Smooth muscle cell (in vitro differentiated cells): Measurements from ENCODE around the gene USP11. TPM values are rescaled to one million over a fixed set of nuclear protein-coding genes. Genes with fewer than 3 reads are reported as not detected.

Experiments used
- DNase-seq: peaks from one replicate; lab custom pipeline; 2025; ENCODE audit not compliant: unreplicated experiment; lab: John Stamatoyannopoulos, UW
- H2AFZ ChIP-seq: fragments of 200-600 bp; sonication (generic); 2 replicates; pipeline ENCODE4 v1.6.0; 2016; ENCODE audit warnings: antibody characterized with exemption, low read depth, mild to moderate bottlenecking
- H3F3A ChIP-seq: fragments of 200-600 bp; sonication (generic); 2 replicates; pipeline ENCODE4 v1.6.0; 2017; ENCODE audit warnings: antibody characterized with exemption, low read depth
- H3K27ac ChIP-seq: fragments of 200-600 bp; sonication (generic); 2 replicates; pipeline ENCODE4 v1.5.1; 2016; ENCODE audit warnings: low read depth, mild to moderate bottlenecking
- H3K27me3 ChIP-seq: fragments of 200-600 bp; sonication (generic); 2 replicates; pipeline ENCODE4 v1.6.1; 2016; ENCODE audit warnings: low read depth, mild to moderate bottlenecking
- H3K36me3 ChIP-seq: fragments of 200-600 bp; sonication (generic); 2 replicates; pipeline ENCODE4 v1.5.1; 2016; ENCODE audit warnings: low read depth
- H3K4me1 ChIP-seq: fragments of 200-600 bp; sonication (generic); 2 replicates; pipeline ENCODE4 v1.5.1; 2016; ENCODE audit warnings: low read depth
- H3K4me2 ChIP-seq: fragments of 200-600 bp; sonication (generic); 2 replicates; pipeline ENCODE4 v1.6.0; 2016; ENCODE audit warnings: mild to moderate bottlenecking
- H3K4me3 ChIP-seq: fragments of 200-600 bp; sonication (generic); 2 replicates; pipeline ENCODE4 v1.5.1; 2016; ENCODE audit warnings: mild to moderate bottlenecking
- H3K79me2 ChIP-seq: fragments of 200-600 bp; sonication (generic); 2 replicates; pipeline ENCODE4 v1.6.0; 2016; ENCODE audit warnings: low read depth, mild to moderate bottlenecking
- H3K9ac ChIP-seq: fragments of 200-600 bp; sonication (generic); 2 replicates; pipeline ENCODE4 v1.6.0; 2016; ENCODE audit warnings: low read depth
- H3K9me3 ChIP-seq: fragments of 200-600 bp; sonication (generic); replicated peaks from 2 replicates; pipeline ENCODE4 v1.5.1; 2016; ENCODE audit warnings: low read depth
- H4K20me1 ChIP-seq: fragments of 200-600 bp; sonication (generic); 2 replicates; pipeline ENCODE4 v1.6.0; 2016; ENCODE audit warnings: low read depth
- WGBS: methylation state at CpG from one replicate; pipeline ENCODE4 v1.1.7; 2016; ENCODE audit warnings: low lambda C conversion rate; 5-methylcytosine and 5-hydroxymethylcytosine counted together
- polyA plus RNA-seq: library from polyadenylated mRNA; unstranded; fragments of >200 nt; fragmentation: Nextera tagmentation; extraction: Ambion mirVana; gene quantifications from 2 replicates; pipeline ENCODE4 v1.2.1, GENCODE V29; 2016
- total RNA-seq: library from RNA; depleted of rRNA; stranded (reverse); fragments of >200 nt; gene quantifications from 2 replicates; pipeline ENCODE4 v1.2.3, GENCODE V29; 2014
- TF ChIP-seq, protein P1 (sequence below): fragments of 200-600 bp; sonication (generic); IDR thresholded peaks from 2 replicates; pipeline ENCODE4 v1.5.1; 2017; ENCODE audit warnings: borderline replicate concordance, mild to moderate bottlenecking, antibody characterized with exemption; ENCODE audit not compliant: insufficient read depth, poor library complexity, severe bottlenecking

Gene USP11
- total and polyA plus RNA-seq, 2 experiments from 2014 or later = 84.0 to 221 TPM

DNA sequence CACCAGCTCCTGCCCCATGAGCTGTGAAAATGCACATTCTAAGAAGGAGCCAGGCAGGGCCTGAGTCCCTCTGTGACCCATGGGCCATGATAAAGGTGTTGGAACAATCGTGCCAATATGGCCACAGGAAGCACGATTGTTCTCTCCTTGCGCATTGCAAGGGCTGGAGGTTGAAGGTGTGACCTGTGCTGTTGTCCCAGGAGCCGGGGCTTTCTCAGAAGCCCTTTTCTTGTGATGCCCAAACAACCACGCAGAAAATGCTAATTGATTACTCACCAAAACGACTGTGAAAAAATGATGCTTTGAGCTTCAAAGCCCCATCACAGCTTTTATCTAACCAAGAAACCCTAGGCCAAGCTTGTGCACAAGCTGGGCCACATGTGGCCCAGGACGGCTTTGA lies 33.8 kb downstream of the USP11 start:
- H3K27ac ChIP-seq = no peak overlapping the region
- no peak overlapping the region for H2AFZ ChIP-seq
- H3K4me3 ChIP-seq = no peak overlapping the region
- WGBS = 68% methylated on average over 7 of the region's 7 CpGs
- no peaks in the 10 kb centered on the region for H3K79me2 ChIP-seq
- no peaks in the 10 kb centered on the region for H4K20me1 ChIP-seq
- no peaks in the 10 kb centered on the region for H3K27me3 ChIP-seq
- H3K4me2 ChIP-seq = no peak overlapping the region
- H3K4me1 ChIP-seq = no peaks in the 10 kb centered on the region
- DNase-seq = no peak
- no peaks in the 10 kb centered on the region for H3F3A ChIP-seq
- TF ChIP-seq, protein P1, sequence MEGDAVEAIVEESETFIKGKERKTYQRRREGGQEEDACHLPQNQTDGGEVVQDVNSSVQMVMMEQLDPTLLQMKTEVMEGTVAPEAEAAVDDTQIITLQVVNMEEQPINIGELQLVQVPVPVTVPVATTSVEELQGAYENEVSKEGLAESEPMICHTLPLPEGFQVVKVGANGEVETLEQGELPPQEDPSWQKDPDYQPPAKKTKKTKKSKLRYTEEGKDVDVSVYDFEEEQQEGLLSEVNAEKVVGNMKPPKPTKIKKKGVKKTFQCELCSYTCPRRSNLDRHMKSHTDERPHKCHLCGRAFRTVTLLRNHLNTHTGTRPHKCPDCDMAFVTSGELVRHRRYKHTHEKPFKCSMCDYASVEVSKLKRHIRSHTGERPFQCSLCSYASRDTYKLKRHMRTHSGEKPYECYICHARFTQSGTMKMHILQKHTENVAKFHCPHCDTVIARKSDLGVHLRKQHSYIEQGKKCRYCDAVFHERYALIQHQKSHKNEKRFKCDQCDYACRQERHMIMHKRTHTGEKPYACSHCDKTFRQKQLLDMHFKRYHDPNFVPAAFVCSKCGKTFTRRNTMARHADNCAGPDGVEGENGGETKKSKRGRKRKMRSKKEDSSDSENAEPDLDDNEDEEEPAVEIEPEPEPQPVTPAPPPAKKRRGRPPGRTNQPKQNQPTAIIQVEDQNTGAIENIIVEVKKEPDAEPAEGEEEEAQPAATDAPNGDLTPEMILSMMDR = no peak
- H3K36me3 ChIP-seq = no peaks in the 10 kb centered on the region
- no peak overlapping the region for H3K9ac ChIP-seq
- no peaks in the 10 kb centered on the region for H3K9me3 ChIP-seq

GRCh38 chrX:47272013-47272408 lies 39.2 kb downstream of the USP11 start:
- Histone ChIP-seq H3K9ac (no peak overlapping the region), H4K20me1 (no peaks in the 10 kb centered on the region), H3K79me2 (no peaks in the 10 kb centered on the region), H2AFZ (no peak overlapping the region), H3K27ac (no peak overlapping the region), H3K4me1 (no peaks in the 10 kb centered on the region), H3K27me3 (no peaks in the 10 kb centered on the region), H3K4me2 (no peak overlapping the region), H3K36me3 (no peaks in the 10 kb centered on the region), H3F3A (no peaks in the 10 kb centered on the region), H3K4me3 (no peak overlapping the region), H3K9me3 (no peaks in the 10 kb centered on the region)
- no peak for DNase-seq
- TF ChIP-seq, protein P1 = no peak
- WGBS = 68% methylated on average over 2 of the region's 2 CpGs

DNA sequence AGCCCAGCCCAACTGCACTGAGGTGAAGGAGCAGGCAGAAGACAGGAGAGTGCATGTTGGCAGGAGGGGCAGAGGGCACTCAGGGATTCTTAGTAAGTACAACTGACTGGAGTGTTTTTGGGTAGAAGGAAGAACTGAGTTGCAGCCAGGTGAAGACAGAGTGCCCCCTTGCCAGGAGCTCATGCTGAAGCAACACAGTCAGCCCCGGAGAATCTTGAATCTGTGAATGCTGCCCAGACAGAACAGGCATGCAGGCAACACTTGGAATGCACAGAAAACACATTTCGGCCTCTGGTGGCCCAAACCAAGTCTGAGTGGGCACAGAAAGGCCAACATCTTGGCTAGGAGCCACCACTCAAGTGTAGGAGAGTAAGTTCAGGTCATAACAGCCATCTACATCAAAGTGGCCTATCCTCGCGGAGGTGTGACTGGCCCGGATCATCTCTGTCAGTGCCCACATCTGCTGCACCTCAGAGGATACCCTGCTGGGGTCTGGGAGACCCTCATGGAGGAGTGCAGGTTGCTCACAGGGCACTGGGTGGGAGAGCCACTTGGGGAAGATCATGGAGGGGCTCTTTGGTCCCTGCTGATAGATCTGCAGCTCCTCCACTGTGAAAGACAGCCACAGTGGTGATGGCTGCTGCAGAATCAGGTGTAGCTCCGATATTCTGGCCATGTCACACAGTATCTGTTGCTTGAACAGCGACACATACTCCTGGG lies 40.4 kb downstream of the USP11 start:
- Histone ChIP-seq H3F3A (no peaks in the 10 kb centered on the region), H3K4me3 (no peak overlapping the region), H4K20me1 (no peaks in the 10 kb centered on the region), H3K79me2 (no peaks in the 10 kb centered on the region), H2AFZ (no peak overlapping the region), H3K4me1 (no peaks in the 10 kb centered on the region), H3K27me3 (no peaks in the 10 kb centered on the region), H3K27ac (no peak overlapping the region), H3K4me2 (no peak overlapping the region), H3K36me3 (no peaks in the 10 kb centered on the region), H3K9ac (no peak overlapping the region), H3K9me3 (no peaks in the 10 kb centered on the region)
- DNase-seq = no peak
- TF ChIP-seq, protein P1 = no peak
- WGBS = 81% methylated on average over 7 of the region's 7 CpGs

DNA sequence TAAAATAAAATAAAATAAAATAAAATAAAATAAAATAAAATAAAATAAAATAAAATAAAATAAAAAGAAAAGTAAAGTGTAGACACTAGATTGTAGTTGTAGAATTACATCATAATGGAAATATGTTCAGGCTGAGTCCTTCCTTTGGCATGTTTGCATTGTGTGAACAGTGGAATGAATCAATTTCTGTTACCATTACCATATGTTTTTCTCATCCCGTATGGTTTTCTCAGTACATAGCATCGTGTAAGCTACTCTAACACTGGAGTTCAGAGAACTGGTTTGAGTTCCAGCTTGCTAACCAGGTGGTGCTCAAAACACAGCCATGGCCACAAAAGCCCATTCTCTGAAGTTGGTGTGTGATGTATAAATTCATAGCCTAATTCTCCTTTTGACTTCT lies 45.9 kb downstream of the USP11 start:
- 71% methylated on average over 2 of the region's 2 CpGs for WGBS
- no peaks in the 10 kb centered on the region for H3F3A ChIP-seq
- no peak for DNase-seq
- H3K27me3 ChIP-seq = no peaks in the 10 kb centered on the region
- no peaks in the 10 kb centered on the region for H3K4me1 ChIP-seq
- no peak overlapping the region for H3K4me3 ChIP-seq
- no peak overlapping the region for H3K9ac ChIP-seq
- H3K36me3 ChIP-seq = no peaks in the 10 kb centered on the region
- TF ChIP-seq, protein P1 = no peak
- H3K79me2 ChIP-seq = no peaks in the 10 kb centered on the region
- no peaks in the 10 kb centered on the region for H3K9me3 ChIP-seq
- no peaks in the 10 kb centered on the region for H4K20me1 ChIP-seq
- H2AFZ ChIP-seq = no peak overlapping the region
- no peak overlapping the region for H3K4me2 ChIP-seq
- H3K27ac ChIP-seq = no peak overlapping the region
